HepG2 (cell line): Measurements from ENCODE around the gene TUBB3. TPM values are rescaled to one million over a fixed set of nuclear protein-coding genes. Genes with fewer than 3 reads are reported as not detected.
A peak's percentile ranks its signal among the peaks of the same experiment; 100 is the strongest.

Source experiments
- ATF1 ChIP-seq: IDR thresholded peaks from 2 replicates; pipeline ENCODE4 v1.6.1; 2016; ENCODE audit warnings: mild to moderate bottlenecking, control low read depth
- CREM ChIP-seq, 2 experiments: sonication (generic) in 1 of 2; formaldehyde crosslinking in 1 of 2; IDR thresholded peaks; 2 replicates each; pipeline versions ENCODE4 v1.4.0 to v1.6.1; 2016 to 2020; ENCODE audit warnings: antibody characterized with exemption in 1 of 2, mild to moderate bottlenecking in 1 of 2, missing genetic modification reagents in 1 of 2
- DZIP1 ChIP-seq: sonication (generic); formaldehyde crosslinking; IDR thresholded peaks from 2 replicates; pipeline ENCODE4 v1.5.0; 2020; ENCODE audit warnings: mild to moderate bottlenecking, missing genetic modification reagents
- ESRRA ChIP-seq: sonication (generic); formaldehyde crosslinking; IDR thresholded peaks from 2 replicates; pipeline ENCODE4 v1.5.1; 2020; ENCODE audit warnings: mild to moderate bottlenecking, low read depth, missing genetic modification reagents
- HES4 ChIP-seq: sonication (generic); formaldehyde crosslinking; IDR thresholded peaks from 2 replicates; pipeline ENCODE4 v1.9.0; 2021; ENCODE audit warnings: mild to moderate bottlenecking, missing genetic modification reagents, borderline replicate concordance
- HNRNPH1 ChIP-seq: fragments of 200-400 bp; formaldehyde crosslinking; optimal IDR thresholded peaks from 2 replicates; pipeline ENCODE3; 2017; ENCODE audit warnings: mild to moderate bottlenecking, low read depth, low read length
- MBD4 ChIP-seq: IDR thresholded peaks from 2 replicates; pipeline ENCODE4 v1.6.1; 2012; ENCODE audit warnings: low read length, inconsistent platforms, borderline replicate concordance
- MTF2 ChIP-seq: sonication (generic); formaldehyde crosslinking; IDR thresholded peaks from 2 replicates; pipeline ENCODE4 v1.5.0; 2020; ENCODE audit warnings: missing genetic modification reagents, borderline replicate concordance
- MYC ChIP-seq: sonication (generic); formaldehyde crosslinking; IDR thresholded peaks from 2 replicates; pipeline ENCODE4 v1.9.0; 2021; ENCODE audit warnings: missing genetic modification reagents, borderline replicate concordance
- NCOR1 ChIP-seq: fragments of 200-600 bp; sonication (generic); IDR thresholded peaks from 2 replicates; pipeline ENCODE4 v1.7.0; 2017; ENCODE audit warnings: antibody characterized with exemption, low read length, borderline replicate concordance
- REPIN1 ChIP-seq: sonication (generic); formaldehyde crosslinking; IDR thresholded peaks from 2 replicates; pipeline ENCODE4 v1.8.0; 2022; ENCODE audit warnings: missing genetic modification reagents, low read depth, mild to moderate bottlenecking, borderline replicate concordance
- TBX2 ChIP-seq: sonication (generic); formaldehyde crosslinking; IDR thresholded peaks from 2 replicates; pipeline ENCODE4 v1.5.0; 2020; ENCODE audit warnings: missing genetic modification reagents, mild to moderate bottlenecking, borderline replicate concordance
- ZNF18 ChIP-seq: sonication (generic); formaldehyde crosslinking; IDR thresholded peaks from 2 replicates; pipeline ENCODE4 v1.8.0; 2022; ENCODE audit warnings: mild to moderate bottlenecking, missing genetic modification reagents; ENCODE audit not compliant: insufficient replicate concordance
- ZNF205 ChIP-seq: IDR thresholded peaks from 2 replicates; pipeline ENCODE4 v1.6.1; 2018; ENCODE audit warnings: missing biosample characterization, missing genetic modification reagents
- ZNF225 ChIP-seq: sonication (generic); formaldehyde crosslinking; IDR thresholded peaks from 2 replicates; pipeline ENCODE4 v1.4.0; 2020; ENCODE audit warnings: mild to moderate bottlenecking, missing genetic modification reagents
- ZNF460 ChIP-seq: sonication (generic); formaldehyde crosslinking; IDR thresholded peaks from 2 replicates; pipeline ENCODE4 v1.5.1; 2020; ENCODE audit warnings: missing genetic modification reagents, mild to moderate bottlenecking, borderline replicate concordance
- ZNF546 ChIP-seq: sonication (generic); formaldehyde crosslinking; conservative IDR thresholded peaks from 2 replicates; pipeline ENCODE4 v1.8.1; 2023; ENCODE audit warnings: mild to moderate bottlenecking, missing genetic modification reagents
- ZNF629 ChIP-seq: sonication (generic); formaldehyde crosslinking; conservative IDR thresholded peaks from 2 replicates; pipeline ENCODE4 v1.5.0; 2020; ENCODE audit warnings: missing genetic modification reagents
- ZNF710 ChIP-seq: sonication (generic); formaldehyde crosslinking; IDR thresholded peaks from 2 replicates; pipeline ENCODE4 v1.5.0; 2020; ENCODE audit warnings: mild to moderate bottlenecking, missing genetic modification reagents, borderline replicate concordance
- ZNF879 ChIP-seq: sonication (generic); formaldehyde crosslinking; IDR thresholded peaks from 2 replicates; pipeline ENCODE4 v1.8.1; 2023; ENCODE audit warnings: missing genetic modification reagents
- polyA plus RNA-seq, 8 experiments: library from polyadenylated mRNA; depleted of rRNA in 3 of 8; stranded (reverse) in 7 of 8; unstranded in 1 of 8; fragments of >200 nt; fragmentation: Illumina TruSeq in 4 of 8; extraction: Trizol in 4 of 8; gene quantifications; 2 replicates each; pipeline versions ENCODE4 v1.2.1 to v1.2.3, GENCODE V29; 2011 to 2016; ENCODE audit warnings: low read depth in 4 of 8, missing spikeins in 1 of 8, mixed read lengths in 1 of 8; ENCODE audit not compliant: insufficient read depth in 1 of 8
- total RNA-seq, 5 experiments: library from RNA; depleted of rRNA; stranded (reverse); fragments of >200 nt; fragmentation: Illumina TruSeq; extraction: Trizol; gene quantifications; 2 replicates each; pipeline ENCODE4 v1.2.3, GENCODE V29; 2016; ENCODE audit warnings: low read depth in 1 of 5
- TF ChIP-seq, protein P1 (sequence below): sonication (generic); formaldehyde crosslinking; IDR thresholded peaks from 2 replicates; pipeline ENCODE4 v1.4.0; 2020; ENCODE audit warnings: mild to moderate bottlenecking, missing genetic modification reagents
- TF ChIP-seq, protein P2 (sequence below): sonication (generic); formaldehyde crosslinking; IDR thresholded peaks from 2 replicates; pipeline ENCODE4 v1.5.0; 2020; ENCODE audit warnings: mild to moderate bottlenecking, low read depth, missing genetic modification reagents, borderline replicate concordance

Gene TUBB3
- total and polyA plus RNA-seq, 2 of the 13 experiments (the other 11 are each of a cell fraction or from before 2014, with no cell fraction given): 110 to 185 TPM

DNA sequence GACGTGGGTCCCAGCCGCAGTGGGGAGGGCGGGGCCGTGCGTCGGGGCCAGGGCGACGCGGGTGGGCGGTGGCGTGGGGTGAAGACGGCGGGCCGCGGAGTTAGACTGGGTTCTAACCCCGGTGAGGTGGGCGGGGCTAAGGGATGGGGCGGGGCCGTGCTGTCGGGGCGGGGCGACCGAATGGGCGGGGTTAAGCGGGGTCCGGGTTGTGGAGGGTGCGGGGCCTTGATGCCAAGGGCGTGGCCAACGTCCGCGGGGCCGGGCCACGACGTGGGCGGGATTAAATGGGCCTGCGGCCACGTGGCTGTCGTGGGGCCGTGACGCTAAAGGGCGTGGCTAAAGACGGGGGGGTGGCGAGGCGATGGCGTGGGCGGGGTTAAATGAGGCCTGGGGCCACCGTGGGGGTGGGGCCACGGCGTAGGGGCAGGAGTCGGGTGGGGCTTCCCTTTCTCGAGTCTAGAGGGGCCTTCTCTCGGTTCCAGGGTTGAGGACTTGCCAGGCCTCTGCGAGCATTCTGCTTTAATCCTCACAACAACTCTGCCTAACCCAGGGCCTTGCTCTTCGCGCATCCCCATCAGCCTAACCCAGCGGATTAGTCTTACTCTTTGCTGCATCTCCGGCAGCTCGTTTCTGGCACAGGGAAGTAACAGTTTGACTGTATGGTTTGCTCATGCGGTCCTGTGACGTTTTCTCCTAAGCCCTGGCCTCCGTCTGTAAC is 49.0 kb upstream of the TUBB3 start (continued):
- TF ChIP-seq HNRNPH1 (no peak), NCOR1 (no peak), DZIP1 (CRISPR knock-in tag) (no peak), ZNF460 (no peak; the same call in 1 of the 2 replicates), MTF2 (CRISPR knock-in tag) (no peak), MBD4 (no peak), ZNF205 (CRISPR knock-in tag) (0 out of 2 replicates have a peak, but pooled peaks have one; percentile 15), ZNF629 (CRISPR knock-in tag) (no peak), ZNF879 (no peak), ZNF18 (CRISPR knock-in tag) (no peak), MYC (CRISPR knock-in tag) (peak; percentile 88), ESRRA (CRISPR knock-in tag) (peak; percentile 22), TBX2 (CRISPR knock-in tag) (no peak; the same call in 1 of the 2 replicates), ATF1 (CRISPR knock-in tag) (peak; percentile 47; the same call in 1 of the 2 replicates), ZNF546 (CRISPR knock-in tag) (no peak), ZNF225 (CRISPR knock-in tag) (no peak), CREM (IDR thresholded peaks at IDR 0.05) (peak; percentile 72), CREM (CRISPR knock-in tag; IDR thresholded peaks at IDR 0.05) (no peak), HES4 (CRISPR knock-in tag) (0 out of 2 replicates have a peak, but pooled peaks have one; percentile 28), REPIN1 (CRISPR knock-in tag) (no peak), ZNF710 (CRISPR knock-in tag) (no peak; the same call in 1 of the 2 replicates)
- TF ChIP-seq, protein P1, sequence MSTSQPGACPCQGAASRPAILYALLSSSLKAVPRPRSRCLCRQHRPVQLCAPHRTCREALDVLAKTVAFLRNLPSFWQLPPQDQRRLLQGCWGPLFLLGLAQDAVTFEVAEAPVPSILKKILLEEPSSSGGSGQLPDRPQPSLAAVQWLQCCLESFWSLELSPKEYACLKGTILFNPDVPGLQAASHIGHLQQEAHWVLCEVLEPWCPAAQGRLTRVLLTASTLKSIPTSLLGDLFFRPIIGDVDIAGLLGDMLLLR: no peak; the same call in 1 of the 2 replicates
- TF ChIP-seq, protein P2, sequence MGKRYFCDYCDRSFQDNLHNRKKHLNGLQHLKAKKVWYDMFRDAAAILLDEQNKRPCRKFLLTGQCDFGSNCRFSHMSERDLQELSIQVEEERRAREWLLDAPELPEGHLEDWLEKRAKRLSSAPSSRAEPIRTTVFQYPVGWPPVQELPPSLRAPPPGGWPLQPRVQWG (CRISPR knock-in tag): no peak
